ENCODE measurements around the gene C12orf57.

- TF ChIP-seq CTCF (IDR thresholded peaks at IDR 0.05; ENCODE audit: low read length) (no peak), EZH2 (IDR thresholded peaks at IDR 0.05; ENCODE audit: borderline replicate concordance, low read length) (no peak)
Measured at GRCh38 chr12:6961278-6961694, 17.5 kb downstream of the C12orf57 start.
